Posterior vena cava (tissue), 2 donors: Measurements from ENCODE around the gene PEX14. TPM values are rescaled to one million over a fixed set of nuclear protein-coding genes. Genes with fewer than 3 reads are reported as not detected.
A peak's percentile ranks its signal among the peaks of the same experiment; 100 is the strongest.
"Not testable (repeated sequence)": the region's sequence is repeated elsewhere in the genome, so short reads cannot be mapped to it uniquely, and the experiment has no call there.

ENCODE experiments used
- DNase-seq: peaks from one replicate; pipeline ENCODE4 v3.0.0-alpha.2; 2020; ENCODE audit warnings: low spot score
- intact Hi-C, 2 donors: fragments of 100-400 bp; cut with DNase I; formaldehyde crosslinking; loops; one replicate each; pipeline versions ENCODE4 v1.14.1 to v1.14.2; 2022 to 2023
- total RNA-seq, 2 donors: library from RNA; stranded (reverse); fragmentation: NEBNext Ultra II Directional; extraction: Animal tissue kit (Norgen Biotek cat#: 25700); gene quantifications; one replicate each; pipeline ENCODE4 v1.2.1, GENCODE V29; 2021
- donor health status: DM: yes; HTN: yes; CAD: no.
- donor health status: DM: yes; HTN: yes; CAD: no.

Gene PEX14
- total RNA-seq, 2 donors from 2014 or later: 12.8 to 15.0 TPM

DNA sequence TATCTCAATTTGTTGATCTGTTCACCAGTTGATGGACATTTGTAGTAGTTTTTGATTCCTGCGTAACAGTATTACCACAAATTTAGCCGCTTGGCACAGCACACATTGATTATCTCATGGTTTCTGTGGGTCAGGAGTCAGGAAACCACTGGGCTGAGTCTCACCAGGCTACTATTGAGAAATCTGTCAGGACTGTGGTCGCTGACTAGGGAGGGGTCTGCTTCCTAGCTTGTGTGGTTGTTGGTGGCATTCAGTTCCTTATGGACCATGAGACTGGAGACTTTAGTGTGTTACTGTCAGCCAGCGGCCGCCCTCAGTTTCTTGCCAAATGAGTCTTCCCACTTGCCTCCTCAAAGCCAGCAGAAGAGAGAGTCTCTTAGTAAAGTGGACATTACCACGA is 9.8 kb downstream of the PEX14 start:
- DNase-seq: no peak
- intact Hi-C loops: no loop called here

DNA sequence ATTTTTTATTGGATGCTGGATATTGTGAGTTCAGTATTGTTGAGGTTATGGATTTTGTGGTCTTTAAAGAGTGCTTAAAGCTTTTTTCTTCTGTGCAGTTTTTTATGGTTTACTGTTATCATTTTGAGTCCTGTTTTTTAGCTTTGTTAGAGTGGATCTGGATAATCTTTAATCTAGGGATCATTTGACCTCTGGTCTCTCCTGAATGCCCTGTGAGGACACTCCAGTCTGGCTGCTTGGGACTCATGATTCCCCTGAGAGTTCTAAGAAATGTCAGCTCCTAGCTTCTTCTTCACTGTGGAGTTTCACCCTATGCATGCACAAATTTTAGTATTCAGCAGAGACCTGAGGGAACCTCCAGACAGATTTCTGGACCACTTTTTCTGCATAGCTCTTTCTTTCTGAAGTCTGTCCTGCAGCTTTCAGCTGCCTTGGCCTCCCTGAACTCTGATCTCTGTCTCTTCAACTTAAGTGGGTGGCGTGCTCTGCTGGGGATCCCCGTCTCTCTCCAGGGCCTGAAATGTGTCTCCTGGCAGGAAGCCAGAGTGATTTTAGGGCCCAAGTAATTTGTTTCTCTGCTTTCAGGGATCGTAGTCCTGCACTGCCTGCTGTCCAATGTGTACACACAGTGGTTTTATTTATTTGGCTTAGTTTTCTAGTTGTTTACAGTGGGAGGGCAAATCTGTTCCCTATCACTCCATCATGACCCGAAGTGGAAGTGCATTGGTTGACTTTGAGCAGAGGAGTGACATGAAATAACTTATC is 14.7 kb downstream of the PEX14 start:
- DNase-seq: peak; percentile 20
- intact Hi-C loops: loop anchor here in 1 of 2 donors (10.0 kb wide), 1 partner anchor 455 kb away; no protein-coding TSS in a partner anchor

DNA sequence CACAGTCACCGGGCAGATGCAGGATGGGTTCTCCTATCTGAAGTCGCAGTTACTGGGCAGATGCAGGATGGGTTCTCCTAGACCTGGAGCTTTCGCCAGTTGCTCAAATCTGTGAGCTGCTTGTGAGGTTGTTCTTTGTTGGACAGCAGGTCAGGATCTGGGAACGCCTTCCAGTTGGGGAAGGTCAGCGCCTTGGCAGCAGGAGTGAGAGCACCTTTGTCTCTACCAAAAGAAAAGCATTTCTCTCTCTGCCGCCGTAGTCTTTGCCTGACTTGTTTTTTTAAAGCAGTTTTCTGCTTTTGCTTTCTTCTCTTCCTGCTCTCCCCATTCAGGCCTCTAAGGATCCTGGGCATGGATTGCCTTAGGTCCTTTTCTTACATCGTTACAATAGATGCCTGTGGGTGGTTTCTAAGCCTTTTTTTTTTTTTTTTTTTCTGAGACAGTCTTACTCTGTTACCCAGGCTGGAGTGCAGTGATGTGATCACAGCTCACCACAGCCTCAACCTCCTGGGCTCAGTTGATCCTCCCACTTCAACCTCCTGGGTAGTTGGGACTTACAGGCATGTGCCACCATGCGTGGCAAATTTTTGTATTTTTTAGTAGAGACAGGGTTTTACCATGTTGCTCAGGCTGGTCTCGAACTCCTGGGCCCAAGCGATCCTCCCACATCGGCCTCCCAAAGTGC is 15.7 kb downstream of the PEX14 start:
- DNase-seq: no peak
- intact Hi-C loops: loop anchor here in 1 of 2 donors (10.0 kb wide), 1 partner anchor 454 kb away; no protein-coding TSS in a partner anchor

GRCh38 chr1:10494418-10494753 is 19.6 kb downstream of the PEX14 start:
- DNase-seq: no peak
- intact Hi-C loops: loop anchor here in 1 of 2 donors (10.0 kb wide), 1 partner anchor 450 kb away; no protein-coding TSS in a partner anchor

DNA sequence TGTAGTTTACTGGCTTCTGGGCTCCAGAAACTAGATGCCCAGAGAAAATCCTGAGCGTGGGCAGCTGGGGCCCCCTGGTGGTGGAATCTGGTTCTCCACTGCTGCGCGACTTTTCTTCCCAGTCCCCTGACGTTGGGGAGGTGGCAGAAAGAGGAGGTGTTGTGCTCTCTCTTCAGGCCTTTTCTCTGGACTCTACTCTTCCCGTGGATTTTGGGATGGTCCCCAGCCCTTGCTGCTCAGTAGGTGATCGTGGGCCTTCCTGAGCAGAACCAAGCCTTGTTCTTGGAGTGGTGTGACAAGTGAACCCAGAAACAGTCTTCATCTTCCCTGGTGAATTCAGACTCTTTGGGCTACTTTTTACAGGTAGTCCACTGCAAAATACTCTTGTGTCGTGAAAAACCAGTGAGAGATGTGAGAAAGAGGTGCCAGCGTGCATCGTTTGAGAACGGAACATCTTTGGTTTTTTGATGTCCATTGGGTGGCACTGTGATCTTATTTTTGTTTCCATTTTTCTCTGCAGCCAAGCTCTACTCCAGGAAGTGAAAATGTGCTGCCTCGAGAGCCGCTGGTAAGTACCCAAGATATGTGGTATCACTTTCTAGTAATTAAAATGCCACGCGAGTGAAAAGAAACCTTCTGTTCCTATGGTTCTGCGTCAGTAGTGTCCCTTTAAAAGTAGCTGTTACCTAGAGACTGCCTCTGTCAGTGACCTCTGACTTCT is 20.2 kb downstream of the PEX14 start:
- intact Hi-C loops: loop anchor here in 1 of 2 donors (5.0 to 10.0 kb wide), 2 partner anchors 372 to 450 kb away; no protein-coding TSS in a partner anchor
- peak; percentile 91 for DNase-seq

DNA sequence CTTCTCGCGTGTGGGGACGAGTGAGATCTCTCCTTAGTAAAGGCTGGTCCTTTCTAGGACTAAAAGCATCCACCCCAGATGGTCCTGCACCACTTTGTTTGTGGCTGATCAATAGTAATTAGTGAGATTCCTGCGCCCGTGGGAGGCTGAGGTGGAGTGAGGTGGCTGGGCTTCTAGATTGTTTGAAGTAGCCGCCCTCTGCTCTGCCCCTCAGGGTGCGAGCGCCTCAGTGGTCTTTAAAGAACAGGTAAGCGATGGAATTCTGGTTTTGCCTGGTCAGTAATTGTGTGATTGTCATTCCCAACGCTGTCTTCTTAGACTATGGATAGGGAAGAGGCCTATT is 20.7 kb downstream of the PEX14 start:
- intact Hi-C loops: loop anchor here in 1 of 2 donors (5.0 to 10.0 kb wide), 2 partner anchors 372 to 449 kb away; no protein-coding TSS in a partner anchor
- DNase-seq: no peak

DNA sequence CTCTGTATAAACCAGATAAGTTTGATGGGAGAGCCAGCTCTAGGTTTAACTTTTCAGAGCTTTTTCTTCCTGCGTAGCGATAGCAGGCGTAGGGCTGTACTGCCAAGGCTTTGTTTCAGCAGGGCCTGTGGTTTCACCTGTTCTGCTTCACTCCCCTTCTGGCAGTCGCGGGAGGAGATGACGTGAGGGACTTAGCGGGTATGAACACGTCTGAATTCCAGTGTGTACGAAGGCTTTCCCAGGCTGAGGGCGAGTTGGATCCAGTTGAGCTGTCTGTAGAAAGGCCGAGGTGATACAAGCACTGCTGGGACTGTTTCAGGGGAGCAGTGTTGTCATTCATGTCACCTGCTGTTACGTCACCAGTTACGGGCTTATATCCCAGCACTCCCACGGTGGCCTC is 21.2 kb downstream of the PEX14 start:
- no peak for DNase-seq
- intact Hi-C loops: loop anchor here in 1 of 2 donors (5.0 to 10.0 kb wide), 2 partner anchors 371 to 449 kb away; no protein-coding TSS in a partner anchor

- no peak for DNase-seq
- intact Hi-C loops: loop anchor here in 1 of 2 donors (5.0 to 10.0 kb wide), 2 partner anchors 370 to 448 kb away; no protein-coding TSS in a partner anchor
Measured at GRCh38 chr1:10497109-10497508, 22.4 kb downstream of the PEX14 start.

DNA sequence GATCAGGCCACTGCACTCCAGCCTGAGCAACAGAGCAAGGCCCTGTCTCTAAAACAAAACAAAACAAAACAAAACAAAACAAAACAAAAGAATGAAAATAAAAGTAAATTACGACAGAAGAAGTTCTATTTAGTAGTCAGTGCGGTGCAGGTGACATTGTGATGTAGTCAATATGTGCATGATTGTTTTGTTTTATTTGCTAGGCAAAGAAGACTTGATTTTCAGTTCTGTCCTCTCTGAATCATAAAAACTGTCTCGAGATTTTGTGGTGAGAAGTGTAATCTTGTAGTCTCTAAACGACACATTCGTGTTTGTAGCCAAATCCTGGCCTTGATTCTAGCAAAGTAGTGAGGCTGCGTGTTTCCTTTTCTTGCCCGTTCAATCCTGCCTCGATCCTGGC is 23.5 kb downstream of the PEX14 start:
- intact Hi-C loops: loop anchor here in 1 of 2 donors (5.0 to 10.0 kb wide), 2 partner anchors 369 to 447 kb away; no protein-coding TSS in a partner anchor
- no peak for DNase-seq

DNA sequence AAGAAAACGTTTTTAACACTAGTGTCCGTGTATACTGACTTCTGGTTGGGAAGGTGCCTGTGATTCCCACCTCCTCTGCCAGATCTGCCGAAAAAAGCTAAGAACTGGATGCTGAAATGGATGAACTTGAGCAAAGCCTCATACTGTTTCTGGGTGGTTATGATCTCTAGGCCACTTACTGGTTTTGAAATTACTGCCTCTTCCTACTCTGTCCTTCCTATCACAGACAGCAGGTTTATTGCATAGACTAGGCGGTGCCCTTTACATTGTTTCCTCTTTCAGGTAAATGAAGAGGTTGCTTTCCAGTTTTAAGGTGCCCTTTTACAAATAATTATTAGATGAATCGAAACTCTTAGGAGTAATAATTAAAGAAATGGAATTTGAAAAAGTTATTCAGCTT is 27.5 kb downstream of the PEX14 start:
- no peak for DNase-seq
- intact Hi-C loops: no loop called here

DNA sequence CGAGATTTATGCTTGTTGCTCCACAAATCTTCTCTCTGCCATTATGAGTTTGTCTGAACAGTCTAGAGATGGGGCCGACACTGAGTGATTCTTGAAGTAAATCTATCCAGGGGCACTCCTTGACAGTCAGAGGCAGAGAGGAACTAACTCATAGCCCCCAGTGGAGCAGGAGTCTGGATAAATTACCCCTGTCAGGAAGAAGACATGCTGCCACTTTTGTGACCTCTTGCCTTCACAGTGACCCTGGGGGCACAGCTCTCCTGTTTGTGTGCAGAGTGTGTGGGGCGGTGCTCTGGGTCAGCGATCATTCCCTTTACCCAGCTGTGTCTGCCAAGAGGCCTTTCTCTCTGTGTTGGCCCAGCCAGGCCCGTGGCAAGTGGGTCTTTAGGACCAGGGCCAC is 29.5 kb downstream of the PEX14 start:
- intact Hi-C loops: no loop called here
- DNase-seq: no peak

DNA sequence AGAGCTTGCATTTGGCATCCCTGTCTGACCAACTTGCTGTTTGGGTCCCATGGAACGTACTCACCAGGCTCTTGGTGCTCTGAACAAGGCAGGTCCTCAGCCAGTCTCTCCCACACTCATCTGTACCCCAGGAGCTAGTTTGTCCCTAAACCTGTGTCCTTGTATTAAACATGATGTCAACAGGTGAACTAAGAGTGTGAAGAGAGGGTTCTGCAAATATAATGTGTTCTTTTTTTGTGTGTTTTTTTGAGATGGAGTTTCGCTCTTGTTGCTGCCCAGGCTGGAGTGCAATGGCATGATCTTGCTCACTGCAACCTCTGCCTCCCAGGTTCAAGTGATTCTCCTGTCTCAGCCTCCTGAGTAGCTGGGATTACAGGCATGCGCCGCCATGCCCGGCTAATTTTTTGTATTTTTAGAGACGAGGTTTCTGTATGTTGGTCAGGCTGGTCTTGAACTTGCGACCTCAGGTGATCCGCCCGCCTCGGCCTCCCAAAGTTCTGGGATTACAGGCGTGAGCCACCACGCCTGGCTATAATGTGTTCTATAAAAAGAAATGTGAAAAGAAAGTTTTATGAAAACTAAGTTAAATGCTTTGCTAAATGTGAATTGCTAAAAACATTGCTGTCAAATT is 31.4 kb downstream of the PEX14 start:
- intact Hi-C loops: loop anchor here in 1 of 2 donors (5.0 kb wide), 1 partner anchor 361 kb away; no protein-coding TSS in a partner anchor
- not testable (repeated sequence) for DNase-seq

GRCh38 chr1:10506677-10507047 is 31.9 kb downstream of the PEX14 start:
- no peak for DNase-seq
- intact Hi-C loops: loop anchor here in 1 of 2 donors (5.0 kb wide), 1 partner anchor 361 kb away; no protein-coding TSS in a partner anchor

DNA sequence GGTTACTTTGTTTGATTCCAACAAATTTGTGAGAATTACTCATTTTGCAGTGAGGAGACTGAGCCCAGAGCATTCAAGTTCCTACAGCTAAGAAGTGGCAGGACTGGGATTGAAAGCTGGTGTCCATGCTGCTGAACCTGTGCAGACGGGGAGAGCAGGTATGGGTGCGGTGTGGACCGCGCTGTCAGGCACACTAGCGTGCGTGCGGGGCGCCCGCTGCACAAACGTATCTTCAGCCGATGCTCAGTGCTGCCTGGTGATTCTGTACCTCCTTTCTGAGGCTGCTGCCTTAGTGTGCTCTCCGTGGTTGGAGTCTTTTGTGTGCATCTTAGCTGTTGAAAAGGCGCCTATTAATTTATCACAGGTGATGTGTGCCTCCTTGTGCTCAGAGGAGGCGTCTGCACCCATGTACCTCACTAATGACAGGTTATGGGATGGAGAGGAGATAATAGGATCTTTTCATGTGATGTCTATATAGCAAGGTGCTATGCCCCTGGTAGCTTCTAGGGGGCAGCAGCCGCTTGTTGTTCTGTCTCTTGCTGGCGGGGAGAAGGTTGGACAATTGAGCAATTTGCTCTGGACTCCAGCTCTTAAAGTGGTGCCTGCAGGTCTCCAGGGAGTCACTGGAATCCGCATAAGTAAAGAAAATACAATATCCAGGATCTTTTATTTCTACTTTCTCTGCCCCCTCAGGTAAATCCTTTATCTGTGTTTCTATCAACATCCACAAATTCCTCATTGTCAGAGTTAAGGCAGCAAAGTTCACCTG is 32.5 kb downstream of the PEX14 start:
- intact Hi-C loops: loop anchor here in 1 of 2 donors (5.0 kb wide), 1 partner anchor 360 kb away; no protein-coding TSS in a partner anchor
- peak; percentile 85 for DNase-seq

DNA sequence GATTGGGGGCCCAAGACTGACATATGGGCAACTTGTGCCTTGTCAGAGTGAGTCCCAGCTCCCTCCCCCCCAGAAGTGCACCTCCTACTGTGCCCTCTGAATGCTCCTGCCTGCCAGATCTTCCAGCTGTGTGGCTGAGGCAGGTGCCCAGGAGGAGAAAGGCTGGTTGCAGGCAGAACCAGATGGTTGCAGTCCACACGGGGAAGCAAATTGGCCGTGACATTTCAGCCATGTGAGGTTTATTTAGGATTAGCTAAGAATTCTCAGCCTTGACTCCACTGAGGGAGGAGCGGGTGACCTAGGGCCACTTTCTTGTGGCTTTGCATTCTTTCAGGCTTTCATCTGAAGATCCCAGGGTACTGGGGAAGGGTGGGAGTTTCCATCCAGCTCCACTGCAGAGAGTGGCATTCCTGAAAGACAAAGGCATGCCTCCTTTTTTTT is 33.8 kb downstream of the PEX14 start:
- intact Hi-C loops: loop anchor here in 1 of 2 donors (5.0 kb wide), 1 partner anchor 359 kb away; no protein-coding TSS in a partner anchor
- DNase-seq: no peak

- no peak for DNase-seq
- intact Hi-C loops: loop anchor here (5.0 to 10.0 kb wide), 4 partner anchors 185 to 357 kb away; partner anchors contain the start of gene CASZ1 (in 1 of the 2)
Measured at GRCh38 chr1:10509809-10510509, 35.2 kb downstream of the PEX14 start.
